ENCODE data around the gene ATG5. TPM values are rescaled to one million over a fixed set of nuclear protein-coding genes. Genes with fewer than 3 reads are reported as not detected.

Gene ATG5
- polyA plus RNA-seq, 1 of the 3 experiments (the other 2 are of a cell fraction), result 15.5 TPM

DNA sequence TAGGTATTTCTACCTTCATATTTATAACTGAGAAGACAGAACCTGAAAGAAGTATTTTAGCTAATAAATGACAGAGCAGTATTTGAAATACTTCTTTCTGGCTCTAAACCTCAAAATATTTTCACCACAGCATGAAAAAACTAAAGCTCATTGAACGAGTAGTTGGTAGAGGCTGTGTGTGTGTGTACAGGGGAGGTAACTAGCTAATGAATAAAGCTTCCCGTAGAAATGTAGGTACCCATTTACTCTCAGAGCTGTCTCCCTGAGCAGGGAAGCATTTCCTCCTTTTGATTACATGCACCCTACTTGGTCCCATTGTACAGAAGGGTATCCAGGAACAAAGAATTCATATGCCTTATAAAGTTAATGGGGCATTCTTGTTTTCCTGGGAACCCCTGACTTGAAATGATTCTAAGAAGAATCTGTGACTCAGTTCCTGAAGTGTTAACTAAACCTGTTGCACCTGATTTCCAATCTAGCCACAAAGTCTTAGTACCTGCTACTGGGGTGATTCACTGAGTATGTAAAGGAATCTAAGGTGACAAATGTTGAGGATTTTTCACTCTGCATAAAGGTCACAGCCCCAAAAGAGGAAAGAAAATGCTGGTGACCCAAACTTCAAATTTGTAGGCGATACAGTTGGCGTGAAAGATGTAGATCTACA is 47.4 kb upstream of the ATG5 start:
- H3F3A ChIP-seq (replicated peaks; ENCODE audit: insufficient read depth), result peaks cover 13% of the 10 kb centered on the region

DNA sequence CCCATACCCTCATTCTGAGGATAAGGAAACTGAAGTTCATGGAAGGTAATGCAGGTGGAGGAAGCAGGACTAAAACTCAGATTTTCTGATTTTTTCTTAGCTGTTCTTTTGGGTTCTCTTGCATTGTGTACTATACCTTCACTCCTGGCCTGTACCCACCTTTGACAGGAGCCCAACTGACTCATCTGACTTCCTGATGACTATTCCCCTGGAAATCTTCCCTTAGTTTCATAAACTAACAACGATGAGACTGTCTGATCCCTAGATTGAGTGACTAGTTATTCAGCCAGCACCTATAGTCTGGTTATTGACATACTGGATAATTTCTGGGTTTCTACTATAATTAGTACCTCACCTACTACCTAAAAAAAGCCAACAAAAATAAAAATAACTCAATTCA is 45.1 kb upstream of the ATG5 start:
- Histone ChIP-seq H4K20me1 (ENCODE audit: insufficient read depth) (no peaks in the 10 kb centered on the region), H3K9me2 (no peaks in the 10 kb centered on the region), H3F3A (replicated peaks; ENCODE audit: insufficient read depth) (no peaks in the 10 kb centered on the region), H3K9ac (no peak overlapping the region), H3K4me1 (ENCODE audit: control insufficient read depth in 1 of 2, insufficient read depth in 2 of 2, low read depth in 1 of 2, low read length in 1 of 2) (no peaks in the 10 kb centered on the region), H3K27ac (ENCODE audit: low read depth in 2 of 2, low read length in 1 of 2) (no peak overlapping the region), H3K36me3 (replicated peaks in 1 of 2; ENCODE audit: control insufficient read depth in 1 of 2, insufficient read depth in 2 of 2, low read length in 1 of 2) (no peaks in the 10 kb centered on the region), H2AFZ (ENCODE audit: low read depth) (no peak overlapping the region), H3K9me3 (no peaks in the 10 kb centered on the region), H3K4me3 (ENCODE audit: low read depth in 2 of 2, low read length in 1 of 2) (no peak overlapping the region), H3K79me2 (ENCODE audit: insufficient read depth) (no peaks in the 10 kb centered on the region), H3K27me3 (ENCODE audit: insufficient read depth) (no peaks in the 10 kb centered on the region; the same call in 1 of the 2 replicates), H3K4me2 (no peak overlapping the region)
- CTCF ChIA-PET, result interaction anchor here (0.6 to 5.0 kb wide), 5 partner anchors 9 to 422 kb away, joined by 3 to 38 read pairs (median 3); partner anchors contain the start of gene CRYBG1
- POLR2A ChIA-PET, result no interaction called here
- 5% methylated on average over 1 of the region's 1 CpG for WGBS (ENCODE audit: low lambda C conversion rate)
- TF ChIP-seq MEF2A (IDR thresholded peaks at IDR 0.05; ENCODE audit: borderline replicate concordance, low read depth), result no peak
- no peak for TF ChIP-seq JUND (IDR thresholded peaks at IDR 0.05)
- TF ChIP-seq, protein P1, sequence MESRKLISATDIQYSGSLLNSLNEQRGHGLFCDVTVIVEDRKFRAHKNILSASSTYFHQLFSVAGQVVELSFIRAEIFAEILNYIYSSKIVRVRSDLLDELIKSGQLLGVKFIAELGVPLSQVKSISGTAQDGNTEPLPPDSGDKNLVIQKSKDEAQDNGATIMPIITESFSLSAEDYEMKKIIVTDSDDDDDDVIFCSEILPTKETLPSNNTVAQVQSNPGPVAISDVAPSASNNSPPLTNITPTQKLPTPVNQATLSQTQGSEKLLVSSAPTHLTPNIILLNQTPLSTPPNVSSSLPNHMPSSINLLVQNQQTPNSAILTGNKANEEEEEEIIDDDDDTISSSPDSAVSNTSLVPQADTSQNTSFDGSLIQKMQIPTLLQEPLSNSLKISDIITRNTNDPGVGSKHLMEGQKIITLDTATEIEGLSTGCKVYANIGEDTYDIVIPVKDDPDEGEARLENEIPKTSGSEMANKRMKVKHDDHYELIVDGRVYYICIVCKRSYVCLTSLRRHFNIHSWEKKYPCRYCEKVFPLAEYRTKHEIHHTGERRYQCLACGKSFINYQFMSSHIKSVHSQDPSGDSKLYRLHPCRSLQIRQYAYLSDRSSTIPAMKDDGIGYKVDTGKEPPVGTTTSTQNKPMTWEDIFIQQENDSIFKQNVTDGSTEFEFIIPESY (IDR thresholded peaks at IDR 0.05; ENCODE audit: borderline replicate concordance, low read depth), result no peak
- TF ChIP-seq CHD2 (IDR thresholded peaks at IDR 0.05; ENCODE audit: low read length, partially characterized antibody), result no peak
- no peak for TF ChIP-seq NRF1 (IDR thresholded peaks at IDR 0.05; ENCODE audit: low read depth, low read length)
- TF ChIP-seq, protein P2, sequence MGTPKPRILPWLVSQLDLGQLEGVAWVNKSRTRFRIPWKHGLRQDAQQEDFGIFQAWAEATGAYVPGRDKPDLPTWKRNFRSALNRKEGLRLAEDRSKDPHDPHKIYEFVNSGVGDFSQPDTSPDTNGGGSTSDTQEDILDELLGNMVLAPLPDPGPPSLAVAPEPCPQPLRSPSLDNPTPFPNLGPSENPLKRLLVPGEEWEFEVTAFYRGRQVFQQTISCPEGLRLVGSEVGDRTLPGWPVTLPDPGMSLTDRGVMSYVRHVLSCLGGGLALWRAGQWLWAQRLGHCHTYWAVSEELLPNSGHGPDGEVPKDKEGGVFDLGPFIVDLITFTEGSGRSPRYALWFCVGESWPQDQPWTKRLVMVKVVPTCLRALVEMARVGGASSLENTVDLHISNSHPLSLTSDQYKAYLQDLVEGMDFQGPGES (IDR thresholded peaks at IDR 0.05; ENCODE audit: low read depth, low read length), result no peak
- TF ChIP-seq, protein P3, sequence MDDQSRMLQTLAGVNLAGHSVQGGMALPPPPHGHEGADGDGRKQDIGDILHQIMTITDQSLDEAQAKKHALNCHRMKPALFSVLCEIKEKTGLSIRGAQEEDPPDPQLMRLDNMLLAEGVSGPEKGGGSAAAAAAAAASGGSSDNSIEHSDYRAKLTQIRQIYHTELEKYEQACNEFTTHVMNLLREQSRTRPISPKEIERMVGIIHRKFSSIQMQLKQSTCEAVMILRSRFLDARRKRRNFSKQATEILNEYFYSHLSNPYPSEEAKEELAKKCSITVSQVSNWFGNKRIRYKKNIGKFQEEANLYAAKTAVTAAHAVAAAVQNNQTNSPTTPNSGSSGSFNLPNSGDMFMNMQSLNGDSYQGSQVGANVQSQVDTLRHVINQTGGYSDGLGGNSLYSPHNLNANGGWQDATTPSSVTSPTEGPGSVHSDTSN (IDR thresholded peaks at IDR 0.05), result no peak
- no peak for TF ChIP-seq FOXM1 (IDR thresholded peaks at IDR 0.05; ENCODE audit: low read depth)
- TF ChIP-seq TEAD4 (IDR thresholded peaks at IDR 0.05; ENCODE audit: borderline replicate concordance, insufficient read depth), result no peak
- TF ChIP-seq POLR2AphosphoS5 (IDR thresholded peaks at IDR 0.05; ENCODE audit: low read depth, low read length), result no peak
- TF ChIP-seq, protein P4, sequence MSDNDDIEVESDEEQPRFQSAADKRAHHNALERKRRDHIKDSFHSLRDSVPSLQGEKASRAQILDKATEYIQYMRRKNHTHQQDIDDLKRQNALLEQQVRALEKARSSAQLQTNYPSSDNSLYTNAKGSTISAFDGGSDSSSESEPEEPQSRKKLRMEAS (IDR thresholded peaks at IDR 0.05; ENCODE audit: low read depth), result no peak
- TF ChIP-seq GABPA (IDR thresholded peaks at IDR 0.05; ENCODE audit: low read depth), result no peak
- no peak for TF ChIP-seq RCOR1 (IDR thresholded peaks at IDR 0.05; ENCODE audit: low read length)
- TF ChIP-seq SMC3 (IDR thresholded peaks at IDR 0.05; ENCODE audit: low read depth, low read length), result no peak
- no peak for TF ChIP-seq MXI1 (IDR thresholded peaks at IDR 0.05; ENCODE audit: low read depth, low read length)
- DNase-seq, result no peak

More for the DNA sequence above, 47.4 kb upstream of the ATG5 start:
- Histone ChIP-seq H3K27ac (ENCODE audit: low read depth in 2 of 2, low read length in 1 of 2) (no peak overlapping the region), H4K20me1 (ENCODE audit: insufficient read depth) (no peaks in the 10 kb centered on the region), H3K4me3 (ENCODE audit: low read depth in 2 of 2, low read length in 1 of 2) (no peak overlapping the region), H2AFZ (ENCODE audit: low read depth) (no peak overlapping the region), H3K9me2 (no peaks in the 10 kb centered on the region), H3K79me2 (ENCODE audit: insufficient read depth) (no peaks in the 10 kb centered on the region), H3K4me2 (no peak overlapping the region), H3K9ac (no peak overlapping the region), H3K4me1 (ENCODE audit: control insufficient read depth in 1 of 2, insufficient read depth in 2 of 2, low read depth in 1 of 2, low read length in 1 of 2) (peaks cover 2 to 3% of the 10 kb centered on the region in 2 experiments; a peak in 2 of 4 replicates), H3K27me3 (ENCODE audit: insufficient read depth) (no peaks in the 10 kb centered on the region), H3K36me3 (replicated peaks in 1 of 2; ENCODE audit: control insufficient read depth in 1 of 2, insufficient read depth in 2 of 2, low read length in 1 of 2) (no peaks in the 10 kb centered on the region), H3K9me3 (no peaks in the 10 kb centered on the region)
- TF ChIP-seq RXRA (IDR thresholded peaks at IDR 0.05; ENCODE audit: borderline replicate concordance, low read depth) (no peak), CHD2 (IDR thresholded peaks at IDR 0.05; ENCODE audit: low read length, partially characterized antibody) (no peak), FOXM1 (IDR thresholded peaks at IDR 0.05; ENCODE audit: low read depth) (no peak), TAF1 (IDR thresholded peaks at IDR 0.05; ENCODE audit: borderline replicate concordance, low read depth, low read length) (no peak), TCF12 (IDR thresholded peaks at IDR 0.05) (no peak), RCOR1 (IDR thresholded peaks at IDR 0.05; ENCODE audit: low read length) (no peak), RAD21 (IDR thresholded peaks at IDR 0.05; ENCODE audit: low read length) (no peak)
- TF ChIP-seq, protein P5, sequence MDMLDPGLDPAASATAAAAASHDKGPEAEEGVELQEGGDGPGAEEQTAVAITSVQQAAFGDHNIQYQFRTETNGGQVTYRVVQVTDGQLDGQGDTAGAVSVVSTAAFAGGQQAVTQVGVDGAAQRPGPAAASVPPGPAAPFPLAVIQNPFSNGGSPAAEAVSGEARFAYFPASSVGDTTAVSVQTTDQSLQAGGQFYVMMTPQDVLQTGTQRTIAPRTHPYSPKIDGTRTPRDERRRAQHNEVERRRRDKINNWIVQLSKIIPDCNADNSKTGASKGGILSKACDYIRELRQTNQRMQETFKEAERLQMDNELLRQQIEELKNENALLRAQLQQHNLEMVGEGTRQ (IDR thresholded peaks at IDR 0.05; ENCODE audit: borderline replicate concordance, low read depth, low read length), result no peak
- ChIA-PET POLR2A (no interaction called here), CTCF (interaction anchor here (5.0 kb wide), 1 partner anchor 12 kb away, joined by 38 read pairs; the partner anchor contains the start of gene CRYBG1)
- DNase-seq, result no peak
- WGBS (ENCODE audit: low lambda C conversion rate), result 69% methylated on average over 4 of the region's 4 CpGs

Measured in SK-N-SH (cell line).